Choroid plexus epithelial cell (primary cell): ENCODE results near the gene TDRD3.
A peak's percentile ranks its signal among the peaks of the same experiment; 100 is the strongest.
"Not testable (repeated sequence)": the region's sequence is repeated elsewhere in the genome, so short reads cannot be mapped to it uniquely, and the experiment has no call there.

ENCODE experiments used
- DNase-seq: peaks from one replicate; pipeline ENCODE4 v3.0.0-alpha.2; 2010; ENCODE audit warnings: low read depth
- H3K4me3 ChIP-seq: 2 replicates; pipeline ENCODE4 v1.5.1; 2011; ENCODE audit warnings: low read depth, mild to moderate bottlenecking, control low read depth, low read length, moderate library complexity
- TF ChIP-seq, protein P1 (sequence below): conservative IDR thresholded peaks from 2 replicates; pipeline ENCODE4 v1.5.1; 2011; ENCODE audit warnings: low read depth, mild to moderate bottlenecking, control low read depth, inconsistent platforms, low read length, moderate library complexity

The TDRD3 gene

DNA sequence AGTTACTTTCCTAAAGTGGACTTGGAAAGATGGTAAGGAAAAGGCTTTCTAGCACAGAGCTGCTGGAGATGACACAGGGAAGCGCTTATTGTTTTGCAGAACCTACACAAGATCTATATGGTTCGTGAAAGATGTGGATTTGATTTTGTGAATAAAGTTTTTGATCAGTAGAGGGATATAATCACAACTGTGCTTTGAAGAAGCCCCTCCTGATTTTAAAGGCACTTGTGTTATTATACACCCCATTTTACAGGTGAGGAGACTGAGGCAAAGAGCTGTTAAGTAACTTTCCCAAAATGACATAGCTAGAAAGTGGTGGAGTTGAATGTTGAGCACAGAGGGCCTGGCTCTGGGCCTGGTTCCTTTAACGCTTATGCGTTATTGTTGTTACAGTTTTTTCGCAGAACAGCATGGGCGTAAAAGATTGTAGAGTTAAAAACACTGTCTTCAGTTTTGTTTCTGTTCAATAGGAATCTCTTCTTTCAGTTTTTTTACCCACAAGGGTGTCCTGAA, 1.4 kb downstream of the TDRD3 start:
- H3K4me3 ChIP-seq, result peak overlapping the region; percentile 92
- DNase-seq, result no peak
- TF ChIP-seq, protein P1, sequence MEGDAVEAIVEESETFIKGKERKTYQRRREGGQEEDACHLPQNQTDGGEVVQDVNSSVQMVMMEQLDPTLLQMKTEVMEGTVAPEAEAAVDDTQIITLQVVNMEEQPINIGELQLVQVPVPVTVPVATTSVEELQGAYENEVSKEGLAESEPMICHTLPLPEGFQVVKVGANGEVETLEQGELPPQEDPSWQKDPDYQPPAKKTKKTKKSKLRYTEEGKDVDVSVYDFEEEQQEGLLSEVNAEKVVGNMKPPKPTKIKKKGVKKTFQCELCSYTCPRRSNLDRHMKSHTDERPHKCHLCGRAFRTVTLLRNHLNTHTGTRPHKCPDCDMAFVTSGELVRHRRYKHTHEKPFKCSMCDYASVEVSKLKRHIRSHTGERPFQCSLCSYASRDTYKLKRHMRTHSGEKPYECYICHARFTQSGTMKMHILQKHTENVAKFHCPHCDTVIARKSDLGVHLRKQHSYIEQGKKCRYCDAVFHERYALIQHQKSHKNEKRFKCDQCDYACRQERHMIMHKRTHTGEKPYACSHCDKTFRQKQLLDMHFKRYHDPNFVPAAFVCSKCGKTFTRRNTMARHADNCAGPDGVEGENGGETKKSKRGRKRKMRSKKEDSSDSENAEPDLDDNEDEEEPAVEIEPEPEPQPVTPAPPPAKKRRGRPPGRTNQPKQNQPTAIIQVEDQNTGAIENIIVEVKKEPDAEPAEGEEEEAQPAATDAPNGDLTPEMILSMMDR, result no peak

- DNase-seq, result peak; percentile 26
- TF ChIP-seq, protein P1, result no peak
- no peak overlapping the region for H3K4me3 ChIP-seq
These were observed 2.0 kb downstream of the TDRD3 start for GRCh38 chr13:60398907-60399589.

GRCh38 chr13:60402022-60402421, 5.0 kb downstream of the TDRD3 start:
- DNase-seq, result no peak
- no peak overlapping the region for H3K4me3 ChIP-seq
- TF ChIP-seq, protein P1, result no peak

GRCh38 chr13:60407095-60407494, 10.1 kb downstream of the TDRD3 start:
- TF ChIP-seq, protein P1, result no peak
- DNase-seq, result no peak

GRCh38 chr13:60407852-60408251, 10.8 kb downstream of the TDRD3 start:
- H3K4me3 ChIP-seq, DNase-seq: not testable (repeated sequence)

More at GRCh38 chr13:60407095-60407494, 10.1 kb downstream of the TDRD3 start:
- no peak overlapping the region for H3K4me3 ChIP-seq

DNA sequence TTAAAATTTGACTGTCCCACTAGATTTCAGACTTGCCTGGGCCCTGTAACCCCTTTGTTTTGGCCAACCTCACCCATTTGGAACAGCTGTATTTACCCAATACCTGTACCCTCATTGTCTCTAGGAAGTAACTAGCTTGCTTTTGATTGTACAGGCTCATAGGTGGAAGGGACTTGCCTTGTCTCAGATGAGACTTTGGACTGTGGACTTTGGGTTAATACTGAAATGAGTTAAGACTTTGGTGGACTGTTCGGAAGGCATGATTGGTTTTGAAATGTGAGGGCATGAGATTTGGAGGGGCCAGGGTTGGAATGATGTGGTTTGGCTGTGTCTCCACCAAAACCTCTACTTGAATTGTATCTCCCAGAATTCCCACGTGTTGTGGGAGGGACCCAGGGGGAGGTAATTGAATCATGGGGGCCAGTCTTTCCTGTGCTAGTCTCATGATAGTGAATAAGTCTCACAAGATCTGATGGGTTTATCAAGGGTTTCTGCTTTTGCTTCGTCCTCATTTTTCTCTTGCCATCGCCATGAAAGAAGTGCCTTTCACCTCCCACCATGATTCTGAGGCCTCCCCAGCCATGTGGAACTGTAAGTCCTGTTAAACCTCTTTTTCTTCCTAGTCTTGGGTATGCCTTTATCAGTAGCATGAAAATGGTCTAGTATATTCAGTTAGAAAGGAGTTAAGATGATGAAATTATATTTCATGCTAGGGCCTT, 12.7 kb downstream of the TDRD3 start:
- DNase-seq, H3K4me3 ChIP-seq: not testable (repeated sequence)

- TF ChIP-seq, protein P1, result no peak
- DNase-seq, result no peak
- no peak overlapping the region for H3K4me3 ChIP-seq
These were observed 13.3 kb downstream of the TDRD3 start for GRCh38 chr13:60410299-60410698.

- TF ChIP-seq, protein P1, result no peak
- DNase-seq, result no peak
- no peak overlapping the region for H3K4me3 ChIP-seq
These were observed 14.4 kb downstream of the TDRD3 start for GRCh38 chr13:60411464-60411863.
